ENCODE data around the gene SPTBN2. TPM values are rescaled to one million over a fixed set of nuclear protein-coding genes. Genes with fewer than 3 reads are reported as not detected.

The SPTBN2 gene
- total RNA-seq, 4 donors from 2014 or later: 3.1 to 18.3 (median 8.5) TPM

- TF ChIP-seq, protein P1, sequence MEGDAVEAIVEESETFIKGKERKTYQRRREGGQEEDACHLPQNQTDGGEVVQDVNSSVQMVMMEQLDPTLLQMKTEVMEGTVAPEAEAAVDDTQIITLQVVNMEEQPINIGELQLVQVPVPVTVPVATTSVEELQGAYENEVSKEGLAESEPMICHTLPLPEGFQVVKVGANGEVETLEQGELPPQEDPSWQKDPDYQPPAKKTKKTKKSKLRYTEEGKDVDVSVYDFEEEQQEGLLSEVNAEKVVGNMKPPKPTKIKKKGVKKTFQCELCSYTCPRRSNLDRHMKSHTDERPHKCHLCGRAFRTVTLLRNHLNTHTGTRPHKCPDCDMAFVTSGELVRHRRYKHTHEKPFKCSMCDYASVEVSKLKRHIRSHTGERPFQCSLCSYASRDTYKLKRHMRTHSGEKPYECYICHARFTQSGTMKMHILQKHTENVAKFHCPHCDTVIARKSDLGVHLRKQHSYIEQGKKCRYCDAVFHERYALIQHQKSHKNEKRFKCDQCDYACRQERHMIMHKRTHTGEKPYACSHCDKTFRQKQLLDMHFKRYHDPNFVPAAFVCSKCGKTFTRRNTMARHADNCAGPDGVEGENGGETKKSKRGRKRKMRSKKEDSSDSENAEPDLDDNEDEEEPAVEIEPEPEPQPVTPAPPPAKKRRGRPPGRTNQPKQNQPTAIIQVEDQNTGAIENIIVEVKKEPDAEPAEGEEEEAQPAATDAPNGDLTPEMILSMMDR (IDR thresholded peaks at IDR 0.05): no peak
- TF ChIP-seq EP300 (IDR thresholded peaks at IDR 0.05) (no peak), POLR2A (IDR thresholded peaks at IDR 0.05) (no peak)
- Histone ChIP-seq H3K4me3 (no peak overlapping the region), H3K27me3 (no peaks in the 10 kb centered on the region), H3K36me3 (peaks cover 0 to 23% (median 0%) of the 10 kb centered on the region in 3 donors), H3K4me1 (no peaks in the 10 kb centered on the region), H3K9me3 (no peaks in the 10 kb centered on the region), H3K27ac (no peak overlapping the region)
- WGBS, 2 donors: 97% methylated on average over 27 of the region's 27 CpGs
- DNase-seq (ENCODE audit: low spot score in 2 of 2): no peak
These were observed 33.1 kb upstream of the SPTBN2 start for GRCh38 chr11:66762088-66762487.

DNA sequence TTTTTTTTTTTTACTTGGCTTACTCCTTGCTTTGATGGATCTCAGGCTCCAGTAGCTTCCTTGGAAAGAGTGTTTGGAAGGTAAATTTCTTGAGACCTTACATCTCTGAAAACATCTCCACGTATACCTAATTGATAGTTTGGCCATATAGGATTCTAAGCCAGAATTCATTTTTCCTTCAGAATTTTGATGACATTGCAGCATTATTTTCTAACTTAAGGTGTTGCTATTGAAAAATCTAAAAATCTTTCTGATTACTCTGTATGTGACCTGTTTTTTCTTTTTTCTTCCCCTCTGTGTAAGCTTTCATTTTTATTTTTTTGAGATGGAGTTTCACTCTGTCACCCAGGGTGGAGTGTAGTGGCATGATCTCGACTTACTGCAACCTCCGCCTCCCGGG lies 23.1 kb upstream of the SPTBN2 start:
- 88 to 93% methylated on average over 4 of the region's 4 CpGs for WGBS, 2 donors

GRCh38 chr11:66749091-66749490 lies 20.1 kb upstream of the SPTBN2 start:
- no peak overlapping the region for H3K27ac ChIP-seq
- WGBS, 2 donors: 76 to 88% methylated on average over 2 of the region's 2 CpGs
- H3K4me1 ChIP-seq: peaks cover 0 to 17% (median 3%) of the 10 kb centered on the region in 4 donors
- H3K4me3 ChIP-seq: no peak overlapping the region
- no peaks in the 10 kb centered on the region for H3K9me3 ChIP-seq
- no peaks in the 10 kb centered on the region for H3K27me3 ChIP-seq
- no peaks in the 10 kb centered on the region for H3K36me3 ChIP-seq
- DNase-seq (ENCODE audit: low spot score in 2 of 2): no peak
- TF ChIP-seq EP300 (IDR thresholded peaks at IDR 0.05): no peak
- TF ChIP-seq, protein P1 (IDR thresholded peaks at IDR 0.05): no peak
- no peak for TF ChIP-seq POLR2A (IDR thresholded peaks at IDR 0.05)

More for the DNA sequence above, 23.1 kb upstream of the SPTBN2 start:
- no peak for DNase-seq (ENCODE audit: low spot score in 2 of 2)
- Histone ChIP-seq H3K36me3 (no peaks in the 10 kb centered on the region), H3K4me1 (peaks cover 0 to 7% (median 0%) of the 10 kb centered on the region in 4 donors), H3K27me3 (no peaks in the 10 kb centered on the region), H3K27ac (no peak overlapping the region), H3K4me3 (no peak overlapping the region), H3K9me3 (no peaks in the 10 kb centered on the region)
- no peak for TF ChIP-seq POLR2A (IDR thresholded peaks at IDR 0.05)
- TF ChIP-seq, protein P1 (IDR thresholded peaks at IDR 0.05): no peak
- TF ChIP-seq EP300 (IDR thresholded peaks at IDR 0.05): no peak

DNA sequence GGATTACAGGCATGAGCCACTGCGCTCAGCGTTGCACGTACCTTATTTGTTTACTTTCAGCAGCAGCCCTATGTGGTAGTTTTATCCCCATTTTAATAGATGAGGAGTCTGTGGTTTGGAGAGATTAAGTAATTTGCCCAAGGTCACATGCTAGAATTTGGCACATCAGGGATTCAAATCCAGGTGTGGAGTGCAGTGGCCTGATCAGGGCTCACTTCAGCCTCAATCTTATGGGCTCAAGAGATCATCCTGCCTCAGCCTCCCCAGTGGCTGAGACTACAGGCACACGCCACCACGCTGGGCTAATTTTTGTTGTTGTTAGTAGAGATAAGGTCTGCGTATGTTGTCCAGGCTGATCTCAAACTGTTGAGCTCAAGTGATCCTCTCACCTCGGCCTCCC lies 18.5 kb upstream of the SPTBN2 start:
- Histone ChIP-seq H3K36me3 (no peaks in the 10 kb centered on the region), H3K27me3 (no peaks in the 10 kb centered on the region), H3K27ac (no peak overlapping the region), H3K9me3 (no peaks in the 10 kb centered on the region), H3K4me1 (peaks cover 0 to 29% (median 11%) of the 10 kb centered on the region in 4 donors), H3K4me3 (no peak overlapping the region)
- WGBS, 2 donors: 83 to 90% methylated on average over 7 of the region's 7 CpGs
- DNase-seq (ENCODE audit: low spot score in 2 of 2): no peak
- no peak for TF ChIP-seq POLR2A (IDR thresholded peaks at IDR 0.05)
- no peak for TF ChIP-seq EP300 (IDR thresholded peaks at IDR 0.05)
- TF ChIP-seq, protein P1 (IDR thresholded peaks at IDR 0.05): no peak

GRCh38 chr11:66745356-66746235 lies 16.6 kb upstream of the SPTBN2 start:
- H3K36me3 ChIP-seq: no peaks in the 10 kb centered on the region
- peak overlapping the region; percentile 53 to 86 (median 70) for H3K27ac ChIP-seq
- H3K9me3 ChIP-seq: no peaks in the 10 kb centered on the region
- WGBS, 2 donors: 52% methylated on average over 45 of the region's 45 CpGs
- peak overlapping the region; percentile 61 to 82 (median 78) for H3K4me3 ChIP-seq
- no peak for DNase-seq (ENCODE audit: low spot score in 2 of 2)
- TF ChIP-seq EP300 (IDR thresholded peaks at IDR 0.05): no peak
- TF ChIP-seq, protein P1 (IDR thresholded peaks at IDR 0.05): no peak
- TF ChIP-seq POLR2A (IDR thresholded peaks at IDR 0.05): no peak
- peaks cover 0 to 29% (median 11%) of the 10 kb centered on the region in 4 donors for H3K4me1 ChIP-seq
- no peaks in the 10 kb centered on the region for H3K27me3 ChIP-seq

Measured in tibial nerve (tissue), 4 donors.